Measurements from ENCODE around the gene PDE4B.

The PDE4B gene

DNA sequence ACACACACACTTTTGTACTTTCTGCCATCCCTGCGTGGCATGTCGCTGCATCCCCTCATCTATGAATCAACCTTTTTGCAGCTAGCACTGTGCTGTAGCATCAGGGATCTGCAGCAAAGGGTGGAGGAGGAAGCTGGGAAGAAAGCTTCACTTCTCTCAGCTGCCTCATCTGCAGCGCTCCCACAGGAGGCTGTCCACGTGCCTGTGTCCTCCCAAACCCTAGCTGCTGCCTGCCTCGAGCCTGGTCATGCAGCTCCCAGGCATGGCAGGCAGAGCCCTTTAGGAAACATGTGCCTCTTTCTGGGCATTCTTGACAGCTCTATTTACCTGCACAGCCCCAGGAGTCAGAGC lies 479.2 kb downstream of the PDE4B start:
- TF ChIP-seq, protein P1, sequence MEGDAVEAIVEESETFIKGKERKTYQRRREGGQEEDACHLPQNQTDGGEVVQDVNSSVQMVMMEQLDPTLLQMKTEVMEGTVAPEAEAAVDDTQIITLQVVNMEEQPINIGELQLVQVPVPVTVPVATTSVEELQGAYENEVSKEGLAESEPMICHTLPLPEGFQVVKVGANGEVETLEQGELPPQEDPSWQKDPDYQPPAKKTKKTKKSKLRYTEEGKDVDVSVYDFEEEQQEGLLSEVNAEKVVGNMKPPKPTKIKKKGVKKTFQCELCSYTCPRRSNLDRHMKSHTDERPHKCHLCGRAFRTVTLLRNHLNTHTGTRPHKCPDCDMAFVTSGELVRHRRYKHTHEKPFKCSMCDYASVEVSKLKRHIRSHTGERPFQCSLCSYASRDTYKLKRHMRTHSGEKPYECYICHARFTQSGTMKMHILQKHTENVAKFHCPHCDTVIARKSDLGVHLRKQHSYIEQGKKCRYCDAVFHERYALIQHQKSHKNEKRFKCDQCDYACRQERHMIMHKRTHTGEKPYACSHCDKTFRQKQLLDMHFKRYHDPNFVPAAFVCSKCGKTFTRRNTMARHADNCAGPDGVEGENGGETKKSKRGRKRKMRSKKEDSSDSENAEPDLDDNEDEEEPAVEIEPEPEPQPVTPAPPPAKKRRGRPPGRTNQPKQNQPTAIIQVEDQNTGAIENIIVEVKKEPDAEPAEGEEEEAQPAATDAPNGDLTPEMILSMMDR (IDR thresholded peaks at IDR 0.05; ENCODE audit: control insufficient read depth, insufficient read depth, low read depth, low read length, missing control alignments), result no peak
- DNase-seq (ENCODE audit: low read depth), result no peak
- no peak overlapping the region for H3K4me3 ChIP-seq (ENCODE audit: control insufficient read depth, low read depth, low read length)

- no peak for DNase-seq (ENCODE audit: low read depth)
- TF ChIP-seq, protein P1 (IDR thresholded peaks at IDR 0.05; ENCODE audit: control insufficient read depth, insufficient read depth, low read depth, low read length, missing control alignments), result no peak
- H3K4me3 ChIP-seq (ENCODE audit: control insufficient read depth, low read depth, low read length), result no peak overlapping the region
Measured at GRCh38 chr1:66273656-66274055, 481.0 kb downstream of the PDE4B start.

DNA sequence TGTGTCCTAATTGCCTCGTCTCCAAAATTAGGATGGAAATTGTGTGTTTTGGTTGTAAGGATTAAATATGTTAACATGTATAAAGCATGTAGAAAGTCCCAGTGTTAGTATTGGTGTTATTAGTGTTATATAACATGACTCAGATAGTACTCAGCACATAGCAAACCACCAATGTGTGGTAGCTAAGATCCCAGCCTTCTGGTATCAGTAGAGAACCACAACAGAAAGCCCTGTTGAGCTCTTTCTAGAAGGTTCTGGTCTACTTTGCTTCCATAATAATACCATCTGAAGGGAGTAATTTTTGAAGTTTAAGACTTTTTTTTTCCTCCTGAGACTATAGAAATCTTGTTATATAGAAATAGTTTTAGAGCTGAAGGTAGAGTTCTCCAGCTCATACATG lies 481.9 kb downstream of the PDE4B start:
- TF ChIP-seq, protein P1 (IDR thresholded peaks at IDR 0.05; ENCODE audit: control insufficient read depth, insufficient read depth, low read depth, low read length, missing control alignments), result no peak
- H3K4me3 ChIP-seq (ENCODE audit: control insufficient read depth, low read depth, low read length), result no peak overlapping the region
- DNase-seq (ENCODE audit: low read depth), result no peak

- TF ChIP-seq, protein P1 (IDR thresholded peaks at IDR 0.05; ENCODE audit: control insufficient read depth, insufficient read depth, low read depth, low read length, missing control alignments), result no peak
- H3K4me3 ChIP-seq (ENCODE audit: control insufficient read depth, low read depth, low read length), result no peak overlapping the region
- DNase-seq (ENCODE audit: low read depth), result no peak
Measured at GRCh38 chr1:66275083-66275482, 482.4 kb downstream of the PDE4B start.

- no peak overlapping the region for H3K4me3 ChIP-seq (ENCODE audit: control insufficient read depth, low read depth, low read length)
- no peak for DNase-seq (ENCODE audit: low read depth)
- TF ChIP-seq, protein P1 (IDR thresholded peaks at IDR 0.05; ENCODE audit: control insufficient read depth, insufficient read depth, low read depth, low read length, missing control alignments), result no peak
Measured at GRCh38 chr1:66275601-66276023, 482.9 kb downstream of the PDE4B start.

GRCh38 chr1:66276218-66276617 lies 483.5 kb downstream of the PDE4B start:
- DNase-seq (ENCODE audit: low read depth), result no peak
- TF ChIP-seq, protein P1 (IDR thresholded peaks at IDR 0.05; ENCODE audit: control insufficient read depth, insufficient read depth, low read depth, low read length, missing control alignments), result no peak
- no peak overlapping the region for H3K4me3 ChIP-seq (ENCODE audit: control insufficient read depth, low read depth, low read length)

All from AG09309 (cell line).